GM10266 (cell line): ENCODE results near the gene ZNF682.
"Not testable (repeated sequence)": the region's sequence is repeated elsewhere in the genome, so short reads cannot be mapped to it uniquely, and the experiment has no call there.

Source experiments
- DNase-seq: peaks from one replicate; pipeline ENCODE4 v3.0.0; 2012; ENCODE audit errors: extremely low spot score
- CTCF ChIP-seq: IDR thresholded peaks from 2 replicates; pipeline ENCODE4 v1.5.1; 2012; ENCODE audit warnings: mild to moderate bottlenecking, low read depth; ENCODE audit not compliant: control insufficient read depth, insufficient read depth; ENCODE audit errors: missing control alignments

The ZNF682 gene

GRCh38 chr19:19959151-19959799 lies 80.0 kb downstream of the ZNF682 start:
- not testable (repeated sequence) for DNase-seq
- TF ChIP-seq CTCF = peak; percentile 58

GRCh38 chr19:19957766-19958165 lies 81.5 kb downstream of the ZNF682 start:
- not testable (repeated sequence) for DNase-seq

GRCh38 chr19:19956434-19957075 lies 82.8 kb downstream of the ZNF682 start:
- no peak for TF ChIP-seq CTCF
- no peak for DNase-seq

- no peak for TF ChIP-seq CTCF
- DNase-seq = no peak
These were observed 84.1 kb downstream of the ZNF682 start for GRCh38 chr19:19955208-19955607.
